Sigmoid colon (tissue), 7 donors: ENCODE data around the gene BLOC1S3. TPM values are rescaled to one million over a fixed set of nuclear protein-coding genes. Genes with fewer than 3 reads are reported as not detected.
A peak's percentile ranks its signal among the peaks of the same experiment; 100 is the strongest.

Experiments used
- DNase-seq: peaks from one replicate; pipeline ENCODE4 v3.0.0-alpha.2; 2019
- H3K27ac ChIP-seq, 4 donors: fragments of 200-600 bp; sonication (generic); one replicate each; pipeline ENCODE4 v1.5.1; 2016 to 2019; ENCODE audit warnings: mild to moderate bottlenecking in 1 of 4
- H3K27me3 ChIP-seq, 3 donors: fragments of 200-600 bp; sonication (generic); one replicate each; pipeline ENCODE4 v1.5.1; 2019; ENCODE audit warnings: mild to moderate bottlenecking in 1 of 3
- H3K36me3 ChIP-seq, 4 donors: fragments of 200-600 bp; sonication (generic); one replicate each; pipeline ENCODE4 v1.5.1; 2016 to 2019
- H3K4me1 ChIP-seq, 4 donors: fragments of 200-600 bp; sonication (generic); one replicate each; pipeline ENCODE4 v1.5.1; 2017 to 2019
- H3K4me3 ChIP-seq, 4 donors: fragments of 200-600 bp; sonication (generic); one replicate each; pipeline ENCODE4 v1.5.1; 2017 to 2019; ENCODE audit warnings: mild to moderate bottlenecking in 2 of 4, moderate library complexity in 1 of 4
- H3K9me3 ChIP-seq, 4 donors: fragments of 200-600 bp in 3 of 4; sonication (generic) in 3 of 4; one replicate each; pipeline versions ENCODE4 v1.5.1 to v1.6.1; 2013 to 2019
- EP300 ChIP-seq, 4 donors: sonication (generic); formaldehyde crosslinking; IDR thresholded peaks; one replicate each; pipeline ENCODE4 v1.6.1; 2017; ENCODE audit warnings: antibody characterized with exemption in 4 of 4
- POLR2A ChIP-seq, 2 donors: fragments of 450-650 bp; IDR thresholded peaks; one replicate each; pipeline ENCODE4 v1.6.1; 2016; ENCODE audit warnings: antibody characterized with exemption in 2 of 2, mild to moderate bottlenecking in 2 of 2, moderate library complexity in 2 of 2
- POLR2AphosphoS5 ChIP-seq, 4 donors: sonication (generic); formaldehyde crosslinking; IDR thresholded peaks; one replicate each; pipeline ENCODE4 v1.6.1; 2017; ENCODE audit warnings: antibody characterized with exemption in 4 of 4
- WGBS, 2 donors: extraction: QIAGEN DNeasy Blood & Tissue Kit; methylation state at CpG; one replicate each; pipeline ENCODE4 v1.1.7; 2013; 5-methylcytosine and 5-hydroxymethylcytosine counted together
- intact Hi-C: fragments of 100-400 bp; cut with DNase I; formaldehyde crosslinking; loops from one replicate; pipeline ENCODE4 v1.15.1; 2023
- polyA plus RNA-seq, 3 donors: library from polyadenylated mRNA; stranded (reverse); fragments of 200-250 nt; gene quantifications; one replicate each; pipeline ENCODE4 v1.2.3, GENCODE V29; 2013
- total RNA-seq, 4 donors: library from RNA; depleted of rRNA; stranded (reverse); fragments of >200 nt; gene quantifications; one replicate each; pipeline ENCODE4 v1.1.0, GENCODE V29; 2016
- TF ChIP-seq, protein P1 (sequence below), 4 experiments: fragments of 450-650 bp in 3 of 4; fragments of 200-600 bp in 1 of 4; IDR thresholded peaks; one replicate each; pipeline ENCODE4 v1.5.1; 2016 to 2019; ENCODE audit warnings: antibody characterized with exemption in 4 of 4, mild to moderate bottlenecking in 3 of 4, moderate library complexity in 2 of 4
- donor health status: healthy with polysubstance abuse.
- donor health status: Bipolar disorder and iron deficiency.
- donor health status: healthy.

The BLOC1S3 gene
- total and polyA plus RNA-seq, 7 donors = 2.8 to 10.9 (median 6.8) TPM

GRCh38 chr19:45187421-45188100 lies 9.0 kb downstream of the BLOC1S3 start:
- no peak for TF ChIP-seq EP300 (IDR thresholded peaks at IDR 0.05)
- TF ChIP-seq POLR2AphosphoS5 (IDR thresholded peaks at IDR 0.05) = no peak
- TF ChIP-seq, protein P1, sequence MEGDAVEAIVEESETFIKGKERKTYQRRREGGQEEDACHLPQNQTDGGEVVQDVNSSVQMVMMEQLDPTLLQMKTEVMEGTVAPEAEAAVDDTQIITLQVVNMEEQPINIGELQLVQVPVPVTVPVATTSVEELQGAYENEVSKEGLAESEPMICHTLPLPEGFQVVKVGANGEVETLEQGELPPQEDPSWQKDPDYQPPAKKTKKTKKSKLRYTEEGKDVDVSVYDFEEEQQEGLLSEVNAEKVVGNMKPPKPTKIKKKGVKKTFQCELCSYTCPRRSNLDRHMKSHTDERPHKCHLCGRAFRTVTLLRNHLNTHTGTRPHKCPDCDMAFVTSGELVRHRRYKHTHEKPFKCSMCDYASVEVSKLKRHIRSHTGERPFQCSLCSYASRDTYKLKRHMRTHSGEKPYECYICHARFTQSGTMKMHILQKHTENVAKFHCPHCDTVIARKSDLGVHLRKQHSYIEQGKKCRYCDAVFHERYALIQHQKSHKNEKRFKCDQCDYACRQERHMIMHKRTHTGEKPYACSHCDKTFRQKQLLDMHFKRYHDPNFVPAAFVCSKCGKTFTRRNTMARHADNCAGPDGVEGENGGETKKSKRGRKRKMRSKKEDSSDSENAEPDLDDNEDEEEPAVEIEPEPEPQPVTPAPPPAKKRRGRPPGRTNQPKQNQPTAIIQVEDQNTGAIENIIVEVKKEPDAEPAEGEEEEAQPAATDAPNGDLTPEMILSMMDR (IDR thresholded peaks at IDR 0.05) = peak in 2 of 4 experiments; percentile 19 to 41
- no peak for TF ChIP-seq POLR2A (IDR thresholded peaks at IDR 0.05)
- DNase-seq = no peak
- WGBS, 2 donors = 41 to 42% methylated on average over 12 of the region's 12 CpGs
- H3K36me3 ChIP-seq = no peaks in the 10 kb centered on the region
- H3K4me1 ChIP-seq = no peaks in the 10 kb centered on the region
- H3K4me3 ChIP-seq = no peak overlapping the region
- H3K27me3 ChIP-seq = no peaks in the 10 kb centered on the region
- intact Hi-C loops = no loop called here
- H3K27ac ChIP-seq = no peak overlapping the region
- no peaks in the 10 kb centered on the region for H3K9me3 ChIP-seq

DNA sequence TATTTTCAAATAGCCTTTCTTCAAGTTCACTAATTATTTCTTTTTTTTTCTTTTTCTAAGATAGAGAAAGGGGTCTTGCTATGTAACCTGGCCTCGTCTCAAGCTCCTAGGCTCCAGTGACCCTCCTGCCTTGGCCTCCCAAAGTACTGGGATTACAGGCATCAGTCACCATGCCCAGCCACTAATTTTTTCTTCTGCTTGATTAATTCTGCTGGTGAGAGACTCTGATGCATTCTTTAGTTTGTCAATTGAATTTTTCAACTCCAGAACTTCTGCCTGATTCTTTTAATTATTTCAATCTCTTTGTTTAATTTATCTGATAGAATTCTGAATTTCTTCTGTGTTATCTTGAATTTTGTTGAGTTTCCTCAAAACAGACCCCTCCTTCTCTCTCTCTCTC lies 11.4 kb downstream of the BLOC1S3 start:
- no peak overlapping the region for H3K4me3 ChIP-seq
- WGBS, 2 donors = 89 to 94% methylated on average over 1 of the region's 1 CpG
- DNase-seq = no peak
- no peaks in the 10 kb centered on the region for H3K36me3 ChIP-seq
- TF ChIP-seq EP300 (IDR thresholded peaks at IDR 0.05) = no peak
- no peak for TF ChIP-seq POLR2A (IDR thresholded peaks at IDR 0.05)
- TF ChIP-seq, protein P1 (IDR thresholded peaks at IDR 0.05) = no peak
- no peak for TF ChIP-seq POLR2AphosphoS5 (IDR thresholded peaks at IDR 0.05)
- no peaks in the 10 kb centered on the region for H3K9me3 ChIP-seq
- intact Hi-C loops = no loop called here
- H3K27ac ChIP-seq = no peak overlapping the region
- H3K27me3 ChIP-seq = no peaks in the 10 kb centered on the region
- H3K4me1 ChIP-seq = no peaks in the 10 kb centered on the region

GRCh38 chr19:45191375-45191774 lies 12.8 kb downstream of the BLOC1S3 start:
- Histone ChIP-seq H3K36me3 (no peaks in the 10 kb centered on the region), H3K4me3 (no peak overlapping the region), H3K27me3 (no peaks in the 10 kb centered on the region), H3K4me1 (no peaks in the 10 kb centered on the region), H3K9me3 (no peaks in the 10 kb centered on the region), H3K27ac (no peak overlapping the region)
- DNase-seq = no peak
- TF ChIP-seq POLR2AphosphoS5 (IDR thresholded peaks at IDR 0.05) (no peak), POLR2A (IDR thresholded peaks at IDR 0.05) (no peak), EP300 (IDR thresholded peaks at IDR 0.05) (no peak)
- TF ChIP-seq, protein P1 (IDR thresholded peaks at IDR 0.05) = no peak
- intact Hi-C loops = no loop called here
- WGBS, 2 donors = 93 to 94% methylated on average over 4 of the region's 4 CpGs

- WGBS, 2 donors = 83 to 90% methylated on average over 6 of the region's 6 CpGs
- TF ChIP-seq POLR2A (IDR thresholded peaks at IDR 0.05) = no peak
- TF ChIP-seq POLR2AphosphoS5 (IDR thresholded peaks at IDR 0.05) = no peak
- TF ChIP-seq EP300 (IDR thresholded peaks at IDR 0.05) = no peak
- TF ChIP-seq, protein P1 (IDR thresholded peaks at IDR 0.05) = no peak
- no peaks in the 10 kb centered on the region for H3K4me1 ChIP-seq
- no peaks in the 10 kb centered on the region for H3K9me3 ChIP-seq
- intact Hi-C loops = no loop called here
- no peak for DNase-seq
- no peak overlapping the region for H3K4me3 ChIP-seq
- H3K36me3 ChIP-seq = no peaks in the 10 kb centered on the region
- H3K27ac ChIP-seq = no peak overlapping the region
- H3K27me3 ChIP-seq = no peaks in the 10 kb centered on the region
Measured at GRCh38 chr19:45195764-45196163, 17.2 kb downstream of the BLOC1S3 start.

GRCh38 chr19:45200568-45200967 lies 22.0 kb downstream of the BLOC1S3 start:
- no peak overlapping the region for H3K4me3 ChIP-seq
- no peak for TF ChIP-seq POLR2A (IDR thresholded peaks at IDR 0.05)
- TF ChIP-seq, protein P1 (IDR thresholded peaks at IDR 0.05) = no peak
- no peak for TF ChIP-seq EP300 (IDR thresholded peaks at IDR 0.05)
- TF ChIP-seq POLR2AphosphoS5 (IDR thresholded peaks at IDR 0.05) = no peak
- H3K27ac ChIP-seq = no peak overlapping the region
- no peaks in the 10 kb centered on the region for H3K4me1 ChIP-seq
- H3K27me3 ChIP-seq = no peaks in the 10 kb centered on the region
- H3K36me3 ChIP-seq = no peaks in the 10 kb centered on the region
- no peak for DNase-seq
- intact Hi-C loops = no loop called here
- 74 to 78% methylated on average over 4 of the region's 4 CpGs for WGBS, 2 donors
- H3K9me3 ChIP-seq = no peaks in the 10 kb centered on the region
